H1 (cell line): ENCODE data around the gene HSPA1L. TPM values are rescaled to one million over a fixed set of nuclear protein-coding genes. Genes with fewer than 3 reads are reported as not detected.

Experiments
- MAX ChIP-seq: IDR thresholded peaks from 2 replicates; pipeline ENCODE4 v1.6.1; 2012; ENCODE audit warnings: inconsistent platforms
- TEAD4 ChIP-seq: IDR thresholded peaks from 2 replicates; pipeline ENCODE4 v1.6.1; 2012; ENCODE audit warnings: low read depth, low read length, inconsistent platforms, mixed read lengths
- polyA plus RNA-seq, 7 experiments: library from polyadenylated mRNA; depleted of rRNA in 3 of 7; stranded (reverse) in 5 of 7; unstranded in 2 of 7; fragments of >200 nt in 5 of 7; fragments of 200-250 nt in 2 of 7; gene quantifications; 1 replicate in 5 of 7; 2 replicates in 1 of 7; 4 replicates in 1 of 7; pipeline versions ENCODE4 v1.2.1 to v1.2.3, GENCODE V29; 2011 to 2013; ENCODE audit warnings: missing spikeins in 2 of 7, mixed read lengths in 2 of 7
- total RNA-seq: library from RNA; stranded (reverse); fragmentation: NEBNext Ultra II Directional; extraction: Animal tissue kit (Norgen Biotek cat#: 25700); gene quantifications from 2 replicates; pipeline ENCODE4 v1.2.1, GENCODE V29; 2021

Gene HSPA1L
- total and polyA plus RNA-seq, 2 of the 8 experiments (the other 6 are each of a cell fraction or from before 2014, with no cell fraction given): 1.00 to 1.9 TPM

DNA sequence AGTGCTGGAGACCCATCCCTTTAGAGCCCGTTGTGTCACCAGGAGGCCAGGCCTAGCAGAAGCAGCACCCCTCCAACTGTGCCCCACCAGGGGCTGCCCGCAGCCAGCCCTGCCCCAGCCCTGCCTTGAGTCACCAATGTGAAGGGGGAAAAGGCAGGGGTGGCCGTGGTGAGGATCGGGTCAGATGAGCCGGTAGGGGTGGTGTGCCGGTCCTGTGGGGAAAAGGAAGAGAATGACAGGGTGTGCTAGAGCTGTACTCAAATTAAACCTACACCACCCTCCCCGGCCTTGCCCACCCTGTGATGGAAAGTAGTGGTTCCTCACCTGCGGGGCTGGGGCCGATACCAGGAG lies 49.5 kb downstream of the HSPA1L start (continued):
- TF ChIP-seq MAX (no peak), TEAD4 (no peak)
- TF ChIP-seq, all 59 proteins: peak for 0
